DND-41 (cell line): ENCODE results near the gene ITGB5.

Source experiments
- ATAC-seq: fragments of 200-7000 bp; cut with Tn5 transposase; 3 replicates; pipeline ENCODE4 v1.9.1; 2021; ENCODE audit warnings: low read depth; ENCODE audit not compliant: insufficient read depth
- DNase-seq: peaks from one replicate; pipeline ENCODE4 v3.0.0-alpha.2; 2020
- H2AFZ ChIP-seq: 2 replicates; pipeline ENCODE4 v1.6.0; 2012; ENCODE audit warnings: low read depth, low read length
- H3K27ac ChIP-seq: 2 replicates; pipeline ENCODE4 v1.5.1; 2012; ENCODE audit warnings: low read length, inconsistent platforms
- H3K27me3 ChIP-seq: fragments of 200-600 bp; sonication (generic); 2 replicates; pipeline ENCODE4 v1.6.0; 2012; ENCODE audit warnings: low read length, mild to moderate bottlenecking, inconsistent platforms; ENCODE audit not compliant: insufficient read depth, poor library complexity
- H3K36me3 ChIP-seq: 2 replicates; pipeline ENCODE4 v1.5.1; 2012; ENCODE audit warnings: low read length, inconsistent platforms; ENCODE audit not compliant: insufficient read depth
- H3K4me1 ChIP-seq: 2 replicates; pipeline ENCODE4 v1.5.1; 2012; ENCODE audit warnings: mild to moderate bottlenecking, low read length; ENCODE audit not compliant: insufficient read depth
- H3K4me2 ChIP-seq: 2 replicates; pipeline ENCODE4 v1.6.0; 2012; ENCODE audit warnings: mild to moderate bottlenecking, moderate library complexity, low read length, inconsistent platforms; ENCODE audit not compliant: insufficient read depth
- H3K4me3 ChIP-seq, 2 experiments: fragments of 200-600 bp in 1 of 2; shearing (Covaris generic) in 1 of 2; 2 replicates each; pipeline ENCODE4 v1.5.1; 2012 to 2016; ENCODE audit warnings: inconsistent platforms in 2 of 2, low read length in 2 of 2, mild to moderate bottlenecking in 2 of 2, low read depth in 1 of 2, moderate library complexity in 1 of 2
- H3K79me2 ChIP-seq: 2 replicates; pipeline ENCODE4 v1.6.0; 2012; ENCODE audit warnings: low read length, inconsistent platforms; ENCODE audit not compliant: insufficient read depth
- H3K9ac ChIP-seq: 2 replicates; pipeline ENCODE4 v1.6.0; 2012; ENCODE audit warnings: low read depth, mild to moderate bottlenecking, inconsistent platforms, low read length, moderate library complexity
- H3K9me3 ChIP-seq: 2 replicates; pipeline ENCODE4 v1.5.1; 2012; ENCODE audit warnings: low read length, moderate library complexity, mild to moderate bottlenecking, inconsistent platforms; ENCODE audit not compliant: insufficient read depth, severe bottlenecking
- H4K20me1 ChIP-seq: 2 replicates; pipeline ENCODE4 v1.6.0; 2012; ENCODE audit warnings: low read length; ENCODE audit not compliant: insufficient read depth
- EZH2 ChIP-seq: IDR thresholded peaks from 3 replicates; pipeline ENCODE4 v1.6.1; 2012; ENCODE audit warnings: borderline replicate concordance, low read depth, mild to moderate bottlenecking, moderate library complexity, low read length, inconsistent platforms; ENCODE audit not compliant: severe bottlenecking
- TF ChIP-seq, protein P1 (sequence below): IDR thresholded peaks from 2 replicates; pipeline ENCODE4 v1.5.1; 2012; ENCODE audit warnings: borderline replicate concordance, low read length, moderate library complexity, mild to moderate bottlenecking; ENCODE audit not compliant: poor library complexity, severe bottlenecking; ENCODE audit errors: extremely low read depth

The ITGB5 gene

GRCh38 chr3:124787476-124788195 is 99.5 kb downstream of the ITGB5 start:
- no peak overlapping the region for H3K9ac ChIP-seq
- 0 out of 3 replicates have a peak, but pooled peaks have one; percentile 26 for ATAC-seq

DNA sequence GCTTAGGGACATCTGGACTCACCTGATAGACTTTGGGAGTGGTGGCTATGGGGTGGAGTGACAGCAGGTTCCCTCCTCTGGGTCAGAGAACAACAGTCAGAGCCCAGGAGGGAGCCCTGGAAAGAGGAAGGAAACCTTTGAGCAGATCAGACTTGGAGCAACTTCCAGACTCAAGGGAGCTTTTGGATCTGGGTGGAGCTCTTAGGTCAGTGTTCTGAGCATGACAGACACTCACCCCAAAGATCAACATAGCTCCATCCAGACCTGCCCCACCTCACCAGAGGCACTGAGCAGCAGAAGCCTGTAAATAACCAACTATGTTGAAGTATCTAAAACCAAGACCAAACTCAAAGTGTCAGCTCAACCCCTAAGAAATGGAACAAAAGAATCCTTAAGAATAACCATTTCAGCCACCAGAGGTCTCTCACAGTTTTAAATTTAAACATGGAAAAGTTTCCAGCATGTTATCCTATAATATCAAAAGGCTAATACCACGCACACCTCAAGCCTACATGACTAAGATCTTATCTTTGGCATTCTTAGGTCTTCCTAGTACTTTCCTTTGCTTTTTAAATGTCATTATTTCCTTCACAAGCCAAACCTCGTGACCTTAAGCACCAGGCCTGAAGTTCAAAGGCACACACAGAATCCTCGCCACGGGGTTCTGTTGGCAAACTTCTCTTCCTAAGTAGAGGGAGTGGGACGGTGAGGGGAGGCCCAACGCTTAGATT is 100.5 kb downstream of the ITGB5 start:
- H3K4me1 ChIP-seq = no peaks in the 10 kb centered on the region
- 0 out of 3 replicates have a peak, but pooled peaks have one; percentile 35 for ATAC-seq
- no peak overlapping the region for H3K27ac ChIP-seq
- H3K79me2 ChIP-seq = no peaks in the 10 kb centered on the region
- H3K4me3 ChIP-seq = no peak overlapping the region
- TF ChIP-seq, protein P1, sequence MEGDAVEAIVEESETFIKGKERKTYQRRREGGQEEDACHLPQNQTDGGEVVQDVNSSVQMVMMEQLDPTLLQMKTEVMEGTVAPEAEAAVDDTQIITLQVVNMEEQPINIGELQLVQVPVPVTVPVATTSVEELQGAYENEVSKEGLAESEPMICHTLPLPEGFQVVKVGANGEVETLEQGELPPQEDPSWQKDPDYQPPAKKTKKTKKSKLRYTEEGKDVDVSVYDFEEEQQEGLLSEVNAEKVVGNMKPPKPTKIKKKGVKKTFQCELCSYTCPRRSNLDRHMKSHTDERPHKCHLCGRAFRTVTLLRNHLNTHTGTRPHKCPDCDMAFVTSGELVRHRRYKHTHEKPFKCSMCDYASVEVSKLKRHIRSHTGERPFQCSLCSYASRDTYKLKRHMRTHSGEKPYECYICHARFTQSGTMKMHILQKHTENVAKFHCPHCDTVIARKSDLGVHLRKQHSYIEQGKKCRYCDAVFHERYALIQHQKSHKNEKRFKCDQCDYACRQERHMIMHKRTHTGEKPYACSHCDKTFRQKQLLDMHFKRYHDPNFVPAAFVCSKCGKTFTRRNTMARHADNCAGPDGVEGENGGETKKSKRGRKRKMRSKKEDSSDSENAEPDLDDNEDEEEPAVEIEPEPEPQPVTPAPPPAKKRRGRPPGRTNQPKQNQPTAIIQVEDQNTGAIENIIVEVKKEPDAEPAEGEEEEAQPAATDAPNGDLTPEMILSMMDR = peak; percentile 47
- TF ChIP-seq EZH2 = no peak
- DNase-seq = no peak
- no peaks in the 10 kb centered on the region for H3K9me3 ChIP-seq
- no peak overlapping the region for H3K4me2 ChIP-seq
- H2AFZ ChIP-seq = no peak overlapping the region
- H3K36me3 ChIP-seq = no peaks in the 10 kb centered on the region
- H4K20me1 ChIP-seq = no peaks in the 10 kb centered on the region
- H3K9ac ChIP-seq = no peak overlapping the region
- peaks cover under 1% of the 10 kb centered on the region for H3K27me3 ChIP-seq

More at GRCh38 chr3:124787476-124788195, 99.5 kb downstream of the ITGB5 start:
- no peaks in the 10 kb centered on the region for H3K4me1 ChIP-seq
- TF ChIP-seq EZH2 = no peak
- TF ChIP-seq, protein P1 = no peak
- H3K4me2 ChIP-seq = no peak overlapping the region
- no peak overlapping the region for H2AFZ ChIP-seq
- H3K4me3 ChIP-seq = no peak overlapping the region
- no peak for DNase-seq
- no peak overlapping the region for H3K27ac ChIP-seq
- H4K20me1 ChIP-seq = no peaks in the 10 kb centered on the region
- peaks cover 3% of the 10 kb centered on the region for H3K27me3 ChIP-seq
- no peaks in the 10 kb centered on the region for H3K9me3 ChIP-seq
- H3K79me2 ChIP-seq = no peaks in the 10 kb centered on the region
- no peaks in the 10 kb centered on the region for H3K36me3 ChIP-seq

- H2AFZ ChIP-seq = no peak overlapping the region
- H3K36me3 ChIP-seq = no peaks in the 10 kb centered on the region
- no peak overlapping the region for H3K4me3 ChIP-seq
- no peaks in the 10 kb centered on the region for H3K27me3 ChIP-seq
- TF ChIP-seq, protein P1 = no peak
- TF ChIP-seq EZH2 = no peak
- H3K9ac ChIP-seq = no peak overlapping the region
- DNase-seq = no peak
- no peaks in the 10 kb centered on the region for H3K79me2 ChIP-seq
- H3K4me1 ChIP-seq = peaks cover 3% of the 10 kb centered on the region; the same call in 1 of the 2 replicates
- ATAC-seq = no peak
- H4K20me1 ChIP-seq = no peaks in the 10 kb centered on the region
- H3K9me3 ChIP-seq = no peaks in the 10 kb centered on the region
- H3K27ac ChIP-seq = no peak overlapping the region
- no peak overlapping the region for H3K4me2 ChIP-seq
These were observed 101.2 kb downstream of the ITGB5 start for GRCh38 chr3:124785973-124786372.
